ENCODE data around the gene CLK1.

The CLK1 gene

DNA sequence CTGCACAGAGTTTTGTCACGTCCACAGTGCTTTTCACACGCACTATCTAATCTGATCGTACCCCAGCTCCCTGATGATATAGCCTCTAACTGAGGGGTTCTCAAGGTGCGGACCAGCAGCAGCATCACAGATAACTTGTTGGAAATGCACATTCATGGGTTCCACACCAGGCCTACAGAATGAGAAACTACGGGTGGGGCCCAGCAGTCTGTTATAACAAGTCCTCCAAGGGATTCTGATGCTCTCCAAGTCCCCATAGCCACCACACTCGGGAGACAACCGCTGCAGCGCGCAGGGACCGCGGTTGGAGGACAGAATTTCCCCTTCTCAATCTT lies 53.5 kb downstream of the CLK1 start:
- TF ChIP-seq POLR2AphosphoS5 (IDR thresholded peaks at IDR 0.05; ENCODE audit: low read depth) (no peak), SPI1 (IDR thresholded peaks at IDR 0.05; ENCODE audit: borderline replicate concordance, low read depth) (no peak), GABPA (IDR thresholded peaks at IDR 0.05; ENCODE audit: low read depth) (no peak)
- TF ChIP-seq, protein P1, sequence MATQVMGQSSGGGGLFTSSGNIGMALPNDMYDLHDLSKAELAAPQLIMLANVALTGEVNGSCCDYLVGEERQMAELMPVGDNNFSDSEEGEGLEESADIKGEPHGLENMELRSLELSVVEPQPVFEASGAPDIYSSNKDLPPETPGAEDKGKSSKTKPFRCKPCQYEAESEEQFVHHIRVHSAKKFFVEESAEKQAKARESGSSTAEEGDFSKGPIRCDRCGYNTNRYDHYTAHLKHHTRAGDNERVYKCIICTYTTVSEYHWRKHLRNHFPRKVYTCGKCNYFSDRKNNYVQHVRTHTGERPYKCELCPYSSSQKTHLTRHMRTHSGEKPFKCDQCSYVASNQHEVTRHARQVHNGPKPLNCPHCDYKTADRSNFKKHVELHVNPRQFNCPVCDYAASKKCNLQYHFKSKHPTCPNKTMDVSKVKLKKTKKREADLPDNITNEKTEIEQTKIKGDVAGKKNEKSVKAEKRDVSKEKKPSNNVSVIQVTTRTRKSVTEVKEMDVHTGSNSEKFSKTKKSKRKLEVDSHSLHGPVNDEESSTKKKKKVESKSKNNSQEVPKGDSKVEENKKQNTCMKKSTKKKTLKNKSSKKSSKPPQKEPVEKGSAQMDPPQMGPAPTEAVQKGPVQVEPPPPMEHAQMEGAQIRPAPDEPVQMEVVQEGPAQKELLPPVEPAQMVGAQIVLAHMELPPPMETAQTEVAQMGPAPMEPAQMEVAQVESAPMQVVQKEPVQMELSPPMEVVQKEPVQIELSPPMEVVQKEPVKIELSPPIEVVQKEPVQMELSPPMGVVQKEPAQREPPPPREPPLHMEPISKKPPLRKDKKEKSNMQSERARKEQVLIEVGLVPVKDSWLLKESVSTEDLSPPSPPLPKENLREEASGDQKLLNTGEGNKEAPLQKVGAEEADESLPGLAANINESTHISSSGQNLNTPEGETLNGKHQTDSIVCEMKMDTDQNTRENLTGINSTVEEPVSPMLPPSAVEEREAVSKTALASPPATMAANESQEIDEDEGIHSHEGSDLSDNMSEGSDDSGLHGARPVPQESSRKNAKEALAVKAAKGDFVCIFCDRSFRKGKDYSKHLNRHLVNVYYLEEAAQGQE (IDR thresholded peaks at IDR 0.05; ENCODE audit: insufficient replicate concordance, low read depth): no peak
- TF ChIP-seq, protein P2, sequence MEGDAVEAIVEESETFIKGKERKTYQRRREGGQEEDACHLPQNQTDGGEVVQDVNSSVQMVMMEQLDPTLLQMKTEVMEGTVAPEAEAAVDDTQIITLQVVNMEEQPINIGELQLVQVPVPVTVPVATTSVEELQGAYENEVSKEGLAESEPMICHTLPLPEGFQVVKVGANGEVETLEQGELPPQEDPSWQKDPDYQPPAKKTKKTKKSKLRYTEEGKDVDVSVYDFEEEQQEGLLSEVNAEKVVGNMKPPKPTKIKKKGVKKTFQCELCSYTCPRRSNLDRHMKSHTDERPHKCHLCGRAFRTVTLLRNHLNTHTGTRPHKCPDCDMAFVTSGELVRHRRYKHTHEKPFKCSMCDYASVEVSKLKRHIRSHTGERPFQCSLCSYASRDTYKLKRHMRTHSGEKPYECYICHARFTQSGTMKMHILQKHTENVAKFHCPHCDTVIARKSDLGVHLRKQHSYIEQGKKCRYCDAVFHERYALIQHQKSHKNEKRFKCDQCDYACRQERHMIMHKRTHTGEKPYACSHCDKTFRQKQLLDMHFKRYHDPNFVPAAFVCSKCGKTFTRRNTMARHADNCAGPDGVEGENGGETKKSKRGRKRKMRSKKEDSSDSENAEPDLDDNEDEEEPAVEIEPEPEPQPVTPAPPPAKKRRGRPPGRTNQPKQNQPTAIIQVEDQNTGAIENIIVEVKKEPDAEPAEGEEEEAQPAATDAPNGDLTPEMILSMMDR (IDR thresholded peaks at IDR 0.05; ENCODE audit: insufficient read depth, low read length): no peak
- Histone ChIP-seq H3K27ac (replicated peaks) (peak overlapping the region; percentile 100), H3K4me3 (replicated peaks; ENCODE audit: insufficient read depth, low read length) (peak overlapping the region; percentile 87), H3K27me3 (ENCODE audit: insufficient read depth, poor library complexity, severe bottlenecking) (no peaks in the 10 kb centered on the region)
- no peak for DNase-seq (ENCODE audit: low read depth in 1 of 2, low spot score in 1 of 2)

DNA sequence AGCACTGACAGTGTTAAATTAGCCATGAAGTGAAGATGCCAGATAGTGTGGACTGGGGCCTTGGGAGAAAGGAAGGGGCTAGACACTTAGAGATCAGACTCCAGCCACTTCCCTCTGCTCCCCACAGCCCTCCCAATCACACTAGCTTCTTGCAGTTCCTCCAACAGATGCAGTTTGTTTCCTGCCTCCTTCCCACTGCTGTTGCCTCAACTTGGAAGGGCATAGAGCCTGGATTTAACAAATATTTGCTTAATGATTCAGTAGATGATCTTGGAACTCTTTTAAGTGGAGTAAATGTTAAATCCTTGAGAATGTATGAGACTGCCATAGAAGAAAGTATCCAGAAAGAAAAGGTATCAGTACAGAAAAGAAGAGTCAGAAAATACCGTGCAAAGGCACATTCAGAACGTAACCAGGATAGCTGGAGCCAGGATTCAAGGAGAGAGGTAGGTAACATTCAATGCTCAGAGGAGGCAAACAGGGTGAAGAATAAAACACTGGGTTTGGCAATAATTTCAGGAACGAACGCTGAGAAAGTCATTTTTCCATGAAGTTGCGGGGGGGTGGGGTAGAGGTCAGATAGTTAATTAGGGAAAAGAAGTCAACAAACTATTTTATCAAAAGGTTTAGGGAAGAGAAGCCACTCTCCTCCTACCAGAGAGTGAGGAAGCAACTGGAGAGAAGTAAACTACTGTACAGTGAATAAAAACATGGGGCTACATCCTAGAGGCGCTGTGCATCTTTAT lies 54.0 kb downstream of the CLK1 start:
- peak overlapping the region; percentile 100 for H3K27ac ChIP-seq (replicated peaks)
- DNase-seq (ENCODE audit: low read depth in 1 of 2, low spot score in 1 of 2): peak in 1 of 2 experiments; percentile 55
- H3K4me3 ChIP-seq (replicated peaks; ENCODE audit: insufficient read depth, low read length): peak overlapping the region; percentile 87
- no peaks in the 10 kb centered on the region for H3K27me3 ChIP-seq (ENCODE audit: insufficient read depth, poor library complexity, severe bottlenecking)
- TF ChIP-seq, protein P1 (IDR thresholded peaks at IDR 0.05; ENCODE audit: insufficient replicate concordance, low read depth): no peak
- TF ChIP-seq SPI1 (IDR thresholded peaks at IDR 0.05; ENCODE audit: borderline replicate concordance, low read depth): peak; percentile 58; the same call in 1 of the 2 replicates

DNA sequence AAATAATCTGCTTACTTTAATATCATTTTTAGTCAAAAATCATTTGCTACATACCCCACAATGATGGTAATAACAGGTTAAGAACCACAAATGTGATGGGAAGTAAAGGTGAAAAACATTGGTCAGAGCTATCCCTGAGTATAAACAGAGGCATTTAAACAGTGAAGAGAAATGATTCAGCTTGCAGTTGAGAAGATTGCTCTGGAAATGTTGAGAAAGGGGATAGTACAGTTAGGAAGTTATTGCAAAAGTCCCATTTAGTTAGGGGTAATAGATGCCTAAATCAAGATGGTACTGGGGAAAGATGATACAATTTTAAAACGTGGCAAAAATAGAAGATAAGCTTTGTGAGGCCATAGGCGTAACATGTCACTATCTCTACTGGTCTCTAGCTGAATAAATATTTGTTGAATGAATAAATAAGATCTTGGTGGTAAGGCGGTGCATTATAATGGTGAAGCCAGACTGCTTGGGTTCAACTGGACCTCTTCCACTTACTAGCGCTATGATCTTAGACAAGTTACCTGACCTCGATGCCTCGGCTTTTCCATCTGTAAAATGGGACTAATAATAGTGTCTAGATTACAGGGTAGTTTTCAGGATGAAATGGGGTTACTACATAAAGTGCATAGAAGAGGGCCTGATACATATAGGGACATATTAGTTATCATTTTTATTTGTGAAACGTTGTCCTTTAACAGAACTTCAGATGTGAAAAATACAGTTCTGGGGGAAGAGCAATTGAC lies 54.8 kb downstream of the CLK1 start:
- Histone ChIP-seq H3K27ac (replicated peaks) (peak overlapping the region; percentile 100; the same call in 1 of the 2 replicates), H3K4me3 (replicated peaks; ENCODE audit: insufficient read depth, low read length) (no peak overlapping the region), H3K27me3 (ENCODE audit: insufficient read depth, poor library complexity, severe bottlenecking) (no peaks in the 10 kb centered on the region)
- no peak for DNase-seq (ENCODE audit: low read depth in 1 of 2, low spot score in 1 of 2)
- no peak for TF ChIP-seq SPI1 (IDR thresholded peaks at IDR 0.05; ENCODE audit: borderline replicate concordance, low read depth)
- TF ChIP-seq, protein P1 (IDR thresholded peaks at IDR 0.05; ENCODE audit: insufficient replicate concordance, low read depth): no peak
- TF ChIP-seq POLR2AphosphoS5 (IDR thresholded peaks at IDR 0.05; ENCODE audit: low read depth): no peak
- no peak for TF ChIP-seq GABPA (IDR thresholded peaks at IDR 0.05; ENCODE audit: low read depth)
- TF ChIP-seq, protein P2 (IDR thresholded peaks at IDR 0.05; ENCODE audit: insufficient read depth, low read length): no peak
